SIG-M5 treated with dmso at 0.1 percent for 504 hours (cell line): ENCODE measurements around the gene UBXN4.
"Not testable (repeated sequence)": the region's sequence is repeated elsewhere in the genome, so short reads cannot be mapped to it uniquely, and the experiment has no call there.

Source experiments
- DNase-seq: peaks from one replicate; lab custom pipeline; 2025; ENCODE audit not compliant: unreplicated experiment; lab: John Stamatoyannopoulos, UW

The UBXN4 gene, protein sequence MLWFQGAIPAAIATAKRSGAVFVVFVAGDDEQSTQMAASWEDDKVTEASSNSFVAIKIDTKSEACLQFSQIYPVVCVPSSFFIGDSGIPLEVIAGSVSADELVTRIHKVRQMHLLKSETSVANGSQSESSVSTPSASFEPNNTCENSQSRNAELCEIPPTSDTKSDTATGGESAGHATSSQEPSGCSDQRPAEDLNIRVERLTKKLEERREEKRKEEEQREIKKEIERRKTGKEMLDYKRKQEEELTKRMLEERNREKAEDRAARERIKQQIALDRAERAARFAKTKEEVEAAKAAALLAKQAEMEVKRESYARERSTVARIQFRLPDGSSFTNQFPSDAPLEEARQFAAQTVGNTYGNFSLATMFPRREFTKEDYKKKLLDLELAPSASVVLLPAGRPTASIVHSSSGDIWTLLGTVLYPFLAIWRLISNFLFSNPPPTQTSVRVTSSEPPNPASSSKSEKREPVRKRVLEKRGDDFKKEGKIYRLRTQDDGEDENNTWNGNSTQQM

DNA sequence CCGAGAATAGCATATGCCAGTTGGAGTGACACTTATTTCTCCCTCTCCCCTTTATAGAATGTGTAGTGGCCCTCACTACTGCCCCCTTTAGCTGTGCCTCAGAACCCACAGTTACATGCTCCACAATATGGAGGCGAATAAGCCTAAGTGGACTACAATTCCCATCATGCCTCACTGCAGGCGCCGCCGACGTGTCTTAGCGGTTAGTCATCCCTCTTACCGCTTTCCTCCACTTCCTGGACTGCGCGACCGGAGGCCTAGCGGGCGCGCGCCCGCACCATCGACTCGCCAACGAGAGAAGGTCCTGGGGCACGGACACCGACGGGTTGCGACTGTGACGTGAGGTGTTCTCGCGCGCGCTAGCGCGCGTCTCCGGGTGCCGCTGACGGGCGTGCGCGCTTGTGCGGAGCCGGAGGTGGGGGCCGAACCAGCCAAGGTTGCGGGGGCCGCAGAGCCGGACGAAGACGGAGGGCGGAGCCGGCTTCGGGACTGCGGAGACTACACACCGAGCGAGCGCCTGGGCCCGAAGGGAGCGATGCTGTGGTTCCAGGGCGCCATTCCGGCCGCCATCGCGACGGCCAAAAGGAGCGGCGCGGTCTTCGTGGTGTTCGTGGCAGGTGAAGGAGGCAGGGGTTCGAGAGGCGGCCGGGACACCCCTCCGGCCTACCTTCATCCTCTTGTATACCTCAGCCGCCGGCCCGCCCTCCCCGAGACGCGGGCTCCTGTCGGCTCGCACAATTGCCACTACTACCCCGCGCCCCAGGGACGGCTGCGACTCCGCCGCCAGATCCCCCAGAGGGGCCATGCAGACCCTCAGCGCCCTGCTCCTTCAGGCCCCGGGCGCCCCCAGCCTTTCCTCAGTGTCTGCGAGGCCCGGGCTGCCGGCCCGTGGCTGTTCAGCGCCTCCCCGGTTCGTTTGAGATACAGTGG is at the start of gene UBXN4:
TSS of gene UBXN4 (plus strand) at position 461 of the 930 bp plus-strand sequence. CDS start at position 536, 75 bp downstream.
- DNase-seq = peak; percentile 99

DNA sequence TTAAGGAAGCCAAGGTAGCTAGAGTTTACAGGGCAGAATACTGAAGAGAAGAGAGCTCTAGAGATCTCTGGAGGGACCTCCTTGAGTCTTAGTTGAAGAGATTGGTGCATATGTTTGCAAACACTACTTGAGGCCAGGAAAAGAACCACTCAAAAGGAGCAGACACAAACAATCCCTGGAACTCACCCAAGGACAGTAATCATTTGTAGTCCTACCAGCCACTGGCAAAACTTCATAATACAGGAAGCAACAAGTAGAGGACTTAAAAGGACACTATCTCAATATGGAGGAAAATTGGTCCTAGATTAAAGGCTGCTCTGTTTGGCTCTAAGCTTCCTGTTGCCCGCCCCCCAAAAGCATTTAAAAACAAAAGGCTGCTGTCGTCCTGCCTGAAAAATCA is 46.9 kb upstream of the UBXN4 start:
- DNase-seq = no peak

DNA sequence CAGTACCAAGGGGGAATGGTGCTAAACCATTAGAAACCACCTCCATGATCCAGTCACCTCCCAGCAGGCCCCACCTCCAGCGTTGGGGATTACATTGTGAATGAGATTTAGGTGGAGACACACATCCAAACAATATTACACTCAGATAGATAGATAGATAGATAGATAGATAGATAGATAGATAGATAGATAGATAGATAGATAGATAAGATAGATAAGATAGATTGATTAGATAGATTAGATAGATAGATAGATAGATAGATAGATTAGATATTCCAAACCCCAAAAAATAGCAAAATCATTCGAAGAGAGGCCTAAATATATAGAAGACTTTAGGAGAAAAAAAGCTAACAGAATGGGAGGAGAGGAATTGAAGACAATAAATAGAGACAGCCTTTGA is 42.8 kb upstream of the UBXN4 start:
- no peak for DNase-seq

DNA sequence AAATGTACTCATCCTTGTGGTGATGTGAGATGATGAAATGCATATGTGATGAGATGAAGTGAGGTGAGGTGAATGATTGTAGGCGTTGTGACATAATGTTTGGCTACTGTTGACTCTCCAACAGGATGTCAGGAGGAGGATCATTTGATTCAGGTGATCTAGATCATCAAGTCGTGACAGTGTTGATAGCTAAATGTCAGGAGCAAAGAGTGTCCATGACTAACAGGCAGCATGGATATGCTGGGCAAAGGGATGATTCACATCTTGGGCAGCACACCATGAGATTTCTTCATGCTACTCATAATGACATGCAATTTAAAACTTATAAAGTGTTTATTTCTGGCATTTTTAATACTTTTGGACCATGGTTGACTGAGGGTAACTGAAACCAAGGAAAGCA is 40.2 kb upstream of the UBXN4 start:
- DNase-seq = no peak

DNA sequence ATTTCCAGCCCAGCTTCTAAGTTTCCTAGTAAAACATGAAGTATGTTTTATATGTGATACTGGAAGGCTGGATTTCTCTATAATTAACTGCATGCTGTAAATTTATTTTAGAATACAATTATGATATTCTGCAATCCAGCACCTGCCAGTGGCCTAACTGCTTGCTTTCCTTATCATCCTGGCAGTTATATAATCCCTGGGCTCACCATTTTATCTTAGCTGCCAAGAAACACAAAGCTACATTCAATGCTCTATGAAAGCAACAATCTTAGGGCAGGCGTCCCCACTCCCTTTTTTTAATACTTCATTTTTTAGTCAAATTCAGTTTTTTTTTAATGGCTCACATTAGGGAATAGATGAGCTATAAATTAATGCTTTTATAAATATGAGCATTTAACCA is 38.4 kb upstream of the UBXN4 start:
- no peak for DNase-seq

DNA sequence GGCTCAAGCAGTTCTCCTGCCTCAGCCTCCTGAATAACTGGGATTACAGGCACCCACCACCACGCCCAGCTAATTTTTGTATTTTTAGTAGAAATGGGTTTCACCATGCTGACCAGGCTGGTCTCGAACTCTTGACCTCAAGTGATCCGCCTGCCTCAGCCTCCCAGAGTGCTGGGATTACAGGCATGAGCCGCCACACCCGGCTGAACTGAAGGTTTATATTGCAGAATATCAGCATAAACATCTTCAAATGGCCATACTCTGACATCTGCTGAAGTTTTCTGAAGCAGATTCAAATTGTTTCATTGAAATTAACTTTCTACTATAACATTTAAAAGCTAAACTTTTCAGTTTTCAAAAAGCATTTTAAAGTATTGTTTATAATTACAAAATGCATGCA is 37.6 kb upstream of the UBXN4 start:
- not testable (repeated sequence) for DNase-seq

DNA sequence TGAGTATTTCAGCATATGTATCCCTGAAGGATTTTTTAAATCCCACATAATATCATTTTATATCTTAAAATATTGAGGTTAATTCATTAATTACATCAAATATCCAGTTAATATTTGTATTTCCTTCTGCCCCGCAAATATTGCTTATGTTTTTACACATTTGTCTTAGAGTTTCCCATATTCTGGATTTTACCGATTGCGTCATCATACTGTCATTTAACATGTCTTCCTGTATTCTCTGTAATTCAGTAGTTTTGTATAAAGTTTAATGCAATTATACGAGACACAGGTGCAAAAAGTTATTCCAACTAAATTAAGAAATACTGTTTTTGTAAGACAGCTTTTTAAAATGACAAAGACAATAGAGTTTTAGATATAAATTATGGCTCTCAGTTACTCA is 33.5 kb upstream of the UBXN4 start:
- DNase-seq = no peak

DNA sequence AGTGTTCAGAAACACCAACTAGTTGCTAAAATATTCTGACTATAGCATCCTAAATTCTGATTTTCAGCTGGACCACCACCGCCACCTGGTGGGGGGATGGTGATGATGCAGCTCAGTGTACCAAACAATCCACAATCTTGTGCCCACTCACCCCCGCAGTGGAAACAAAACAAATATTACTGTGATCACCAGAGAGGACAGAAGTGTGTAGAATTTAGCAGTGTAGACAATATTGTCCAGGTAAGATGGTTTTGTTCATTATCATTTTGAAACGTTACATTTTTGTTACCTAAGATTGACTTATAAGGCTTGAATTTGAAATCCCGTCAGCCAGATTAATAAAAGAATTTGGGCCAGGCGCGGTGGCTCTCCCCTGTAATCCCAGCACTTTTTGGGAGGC is 31.7 kb upstream of the UBXN4 start:
- peak; percentile 57 for DNase-seq

DNA sequence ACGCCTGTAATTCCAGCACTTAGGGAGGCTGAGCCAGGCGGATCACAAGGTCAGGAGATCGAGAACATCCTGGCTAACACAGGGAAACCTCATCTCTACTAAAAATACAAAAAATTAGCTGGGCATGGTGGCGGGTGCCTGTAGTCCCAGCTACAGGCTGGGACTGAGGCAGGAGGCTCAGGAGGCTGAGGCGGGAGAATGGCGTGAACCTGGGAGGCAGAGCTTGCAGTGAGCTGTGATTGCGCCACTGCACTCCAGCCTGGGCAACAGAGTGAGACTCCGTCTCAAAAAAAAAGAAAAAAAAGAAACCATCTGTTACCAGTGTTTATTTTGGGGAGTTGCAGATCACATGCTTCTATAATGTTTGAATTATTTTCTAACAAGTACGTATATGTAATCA is 26.6 kb upstream of the UBXN4 start:
- DNase-seq = not testable (repeated sequence)

DNA sequence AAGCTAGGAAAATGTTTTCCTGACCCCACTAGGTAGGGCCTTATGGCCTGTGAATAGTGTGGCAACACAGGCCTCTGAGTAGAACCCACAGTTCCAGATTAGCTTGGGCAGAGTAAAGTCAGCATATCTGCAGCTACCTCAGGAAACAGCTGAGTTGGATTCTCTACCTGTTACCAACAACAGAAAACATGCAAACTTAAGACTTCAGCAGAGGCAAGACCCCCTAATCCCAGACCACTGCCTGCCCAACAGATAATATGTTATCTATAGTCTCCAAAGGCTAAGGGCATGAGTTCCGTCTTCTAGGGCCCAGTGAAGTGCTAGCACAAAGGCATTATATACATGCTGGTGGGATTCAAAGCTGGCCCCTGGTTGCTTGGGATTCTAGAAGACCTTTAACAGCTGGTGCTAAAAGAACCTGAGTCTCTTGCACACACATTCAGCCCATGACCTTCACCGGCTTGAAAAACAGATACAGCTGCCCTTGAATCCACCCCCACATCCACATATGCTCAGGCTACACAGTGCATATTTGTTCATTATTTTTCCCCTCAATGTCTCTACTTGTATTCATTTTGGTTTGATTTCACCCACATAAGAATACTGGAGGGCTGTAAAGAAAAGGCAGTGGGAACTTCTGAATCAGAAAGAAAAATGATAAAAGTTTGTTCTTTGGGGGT is 13.5 kb upstream of the UBXN4 start:
- DNase-seq = no peak

DNA sequence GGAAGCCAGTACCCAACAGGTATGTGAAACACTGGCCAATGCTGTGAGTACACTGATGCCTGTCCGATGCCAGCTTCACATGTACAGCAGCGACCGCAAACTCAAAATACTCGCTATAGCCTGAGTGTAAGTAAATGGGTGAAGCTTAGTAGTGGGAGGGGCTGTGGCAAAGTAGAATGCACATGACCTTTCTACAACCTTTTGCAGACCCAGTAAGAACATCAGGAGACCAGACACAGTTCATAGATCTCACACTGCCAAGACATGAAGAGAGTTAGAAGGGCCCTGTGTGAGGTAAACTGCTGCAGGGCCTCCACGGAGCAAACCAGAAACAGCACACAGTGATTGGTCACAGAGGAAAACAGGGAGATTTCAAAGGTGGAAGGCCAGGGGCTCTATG is 9.1 kb upstream of the UBXN4 start:
- DNase-seq = no peak

DNA sequence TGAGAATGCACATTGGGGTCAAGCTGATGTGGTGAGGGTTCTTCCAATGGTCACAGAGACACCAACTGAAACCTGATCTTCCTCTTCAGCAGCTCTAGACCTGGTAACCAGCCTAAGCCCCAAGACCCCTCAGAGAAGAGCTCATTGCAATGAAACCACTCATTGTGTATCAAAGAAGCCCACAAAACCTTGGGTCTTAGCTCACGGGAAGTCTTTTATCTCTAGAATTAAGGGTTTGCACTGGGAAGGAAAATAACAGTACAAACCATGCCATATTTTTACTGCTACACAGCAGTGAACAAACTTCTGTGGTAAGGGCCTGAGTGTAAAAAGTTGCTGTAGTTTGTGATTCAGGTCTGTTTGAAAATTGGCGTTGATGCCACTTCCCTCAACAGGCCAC is 8.6 kb upstream of the UBXN4 start:
- no peak for DNase-seq

DNA sequence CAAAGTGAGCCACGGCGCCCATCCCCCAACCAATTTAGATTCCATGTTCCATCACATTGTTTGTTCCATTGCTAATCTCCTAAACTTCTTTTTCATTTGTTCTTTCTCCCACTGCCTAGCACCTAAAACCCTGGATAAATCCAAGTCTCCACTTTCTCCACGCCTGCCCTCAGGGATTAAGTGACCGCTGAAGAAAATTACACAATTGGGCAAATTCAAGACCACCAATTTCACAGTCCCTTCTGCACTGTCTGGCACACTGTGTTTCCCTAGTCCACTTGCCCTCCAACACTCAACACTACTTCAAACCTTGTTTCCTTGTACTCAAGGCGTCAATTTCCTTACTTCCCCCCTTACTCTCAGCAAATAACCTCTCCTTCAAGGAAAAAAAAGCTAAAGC is 5.1 kb upstream of the UBXN4 start:
- DNase-seq = no peak

DNA sequence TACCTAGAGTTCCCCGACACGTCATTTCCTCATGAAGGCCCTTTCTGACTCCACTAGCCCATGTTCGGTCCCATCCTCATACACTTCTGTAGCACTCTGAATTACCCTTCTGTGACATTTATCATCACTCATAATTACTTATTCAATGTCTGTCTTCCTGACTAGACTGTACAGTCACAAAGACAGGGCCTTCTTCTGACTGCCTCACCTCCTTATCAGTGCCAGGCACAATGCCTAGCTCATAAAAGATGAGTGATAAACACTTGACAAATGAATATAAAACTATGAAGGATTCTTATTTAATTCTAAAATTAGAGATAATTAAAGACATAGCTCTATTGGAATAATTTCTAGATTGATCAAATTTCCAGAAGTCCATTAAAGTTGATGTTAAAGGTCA is 1.4 kb upstream of the UBXN4 start:
- DNase-seq = no peak

DNA sequence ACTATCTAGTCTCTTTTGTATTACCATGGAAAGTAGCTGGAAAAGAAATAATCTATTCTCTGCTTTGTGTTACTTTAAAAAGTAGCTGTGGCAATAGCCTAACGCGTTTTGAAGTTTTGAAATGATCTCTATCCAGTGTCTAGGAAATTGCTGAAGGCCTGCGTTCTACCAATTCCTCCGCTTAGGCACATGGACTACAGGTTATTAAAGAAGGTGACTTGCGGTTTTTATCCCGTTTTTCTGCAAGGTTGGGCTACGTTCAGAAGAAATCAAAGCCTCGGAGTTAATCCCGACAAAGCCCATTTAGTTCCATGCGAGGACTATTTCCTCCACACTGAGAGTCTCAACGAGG is 636 bp upstream of the UBXN4 start:
- no peak for DNase-seq

DNA sequence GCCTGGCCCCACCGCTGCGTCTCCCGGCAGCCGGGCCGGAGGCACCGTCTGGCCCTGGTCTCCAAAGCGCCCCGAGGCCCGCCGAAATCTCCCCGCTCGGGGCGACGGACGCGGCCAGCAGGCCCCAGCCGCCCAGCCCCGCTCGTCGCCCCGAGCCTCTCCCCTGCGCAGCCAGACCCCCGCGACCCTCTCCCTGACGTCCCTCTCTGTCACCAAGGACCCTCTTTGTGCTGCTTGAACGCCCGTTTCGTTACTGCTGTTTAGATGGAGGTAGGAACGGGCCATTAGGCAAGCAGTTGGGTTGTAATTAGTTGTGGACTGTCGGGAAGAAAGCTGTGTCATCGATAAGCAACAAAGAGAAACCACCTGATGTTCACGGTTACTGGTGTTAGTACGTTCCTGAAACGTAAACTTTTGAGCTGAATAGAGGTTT is 686 bp downstream of the UBXN4 start:
- DNase-seq = peak; percentile 82

DNA sequence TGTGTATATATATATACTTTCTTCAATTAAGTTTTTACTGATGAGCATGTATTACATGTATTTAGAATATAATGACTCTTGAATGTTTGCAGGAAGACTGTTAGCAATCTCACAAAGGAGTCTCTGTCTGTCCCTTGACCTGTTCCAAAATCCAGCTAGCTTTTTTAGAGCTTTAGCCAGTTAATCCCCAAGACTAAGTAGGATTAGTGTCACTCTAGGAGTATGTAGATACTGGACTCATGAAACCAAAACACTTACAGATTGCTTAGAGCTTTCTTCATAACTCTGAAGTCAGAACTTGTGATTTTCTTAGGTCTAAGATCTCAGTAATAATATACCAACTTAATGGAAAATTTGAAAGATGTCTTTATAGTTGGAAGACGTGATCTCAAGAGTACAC is 2.2 kb downstream of the UBXN4 start:
- DNase-seq = no peak

DNA sequence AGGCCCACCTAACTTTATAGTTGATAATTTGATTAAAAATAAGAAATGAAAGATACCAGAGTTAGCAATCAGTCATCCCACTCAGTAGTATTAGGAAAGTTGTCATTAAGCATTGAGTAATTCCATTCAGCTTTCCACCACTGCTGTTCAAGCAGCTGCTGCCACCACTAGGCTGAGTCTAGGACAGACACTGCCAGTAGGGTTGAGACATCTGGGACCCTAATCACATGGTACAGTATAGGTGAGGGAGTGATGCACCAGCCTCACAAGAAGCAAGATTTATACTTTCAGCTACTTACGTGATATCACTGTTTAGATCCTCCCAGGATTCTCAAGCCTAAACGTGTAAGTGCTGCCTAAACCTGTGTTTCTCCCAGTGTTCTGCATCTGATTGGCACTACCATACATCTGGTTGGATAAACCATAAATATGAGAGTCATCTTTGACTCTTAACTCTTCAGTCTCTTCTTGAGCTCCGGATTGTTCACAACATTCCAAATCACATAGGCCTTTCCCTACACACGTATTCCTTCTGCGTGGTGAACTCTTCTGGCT is 3.2 kb downstream of the UBXN4 start:
- peak; percentile 71 for DNase-seq

DNA sequence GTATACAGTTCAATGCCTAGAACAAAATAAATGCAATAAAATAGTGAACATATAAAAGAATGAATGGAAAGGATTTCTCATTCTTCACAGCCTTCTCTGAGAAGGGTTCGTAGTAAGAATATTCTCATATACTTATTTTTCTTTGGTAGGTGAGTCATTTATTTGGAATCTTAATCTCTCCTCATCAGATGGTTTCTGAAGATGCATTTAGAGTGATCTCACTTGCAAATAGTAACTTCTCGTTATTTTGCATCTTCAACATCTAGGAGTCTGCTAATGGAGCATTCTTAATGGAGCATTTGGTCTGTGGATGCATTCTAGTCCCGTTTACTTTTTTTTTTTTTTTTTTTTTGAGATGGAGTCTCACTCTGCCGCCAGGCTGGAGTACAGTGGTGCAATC is 3.9 kb downstream of the UBXN4 start:
- no peak for DNase-seq

DNA sequence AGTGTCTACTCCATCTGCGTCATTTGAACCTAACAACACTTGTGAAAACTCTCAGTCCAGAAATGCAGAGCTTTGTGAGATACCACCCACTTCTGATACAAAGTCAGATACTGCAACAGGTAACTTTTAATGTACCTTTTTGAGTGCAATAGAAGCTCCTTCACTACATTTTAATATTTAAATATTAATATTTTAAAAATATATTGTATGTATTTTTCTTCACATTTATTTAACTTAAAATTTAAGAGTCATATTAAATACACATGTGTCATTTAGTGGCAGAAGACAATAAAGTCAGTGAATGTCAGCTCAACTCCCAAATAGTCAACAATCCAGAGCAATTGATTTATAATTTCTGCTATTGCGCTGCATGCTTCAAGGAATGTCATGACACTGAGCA is 13.9 kb downstream of the UBXN4 start:
- DNase-seq = no peak

DNA sequence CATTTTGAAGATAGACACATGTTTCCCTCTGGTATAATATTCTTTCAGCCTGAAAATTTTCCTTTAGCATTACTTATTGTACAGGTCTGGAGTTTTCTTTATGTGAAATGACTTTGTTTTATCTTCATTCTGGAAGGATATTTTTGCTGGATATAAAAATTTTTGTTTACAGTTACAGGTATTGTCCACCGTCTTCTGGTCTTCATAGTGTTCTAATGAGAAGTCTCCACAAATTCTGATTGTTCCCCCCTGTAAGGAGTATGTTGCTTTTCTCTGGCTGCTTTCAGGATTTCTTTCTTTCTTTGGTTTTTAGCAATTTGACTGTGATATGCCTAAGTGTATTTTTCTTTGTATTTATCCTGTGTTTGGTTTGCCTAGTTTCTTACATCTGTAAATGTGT is 15.0 kb downstream of the UBXN4 start:
- no peak for DNase-seq
